GM19438 (cell line): ENCODE data around the gene PAQR6.
"Not testable (repeated sequence)": the region's sequence is repeated elsewhere in the genome, so short reads cannot be mapped to it uniquely, and the experiment has no call there.

ENCODE experiments used
- ATAC-seq: cut with Tn5 transposase; IDR thresholded peaks from one replicate; pipeline ENCODE4 v1.9.1; 2021; ENCODE audit warnings: low read depth; ENCODE audit not compliant: unreplicated experiment

Gene PAQR6

DNA sequence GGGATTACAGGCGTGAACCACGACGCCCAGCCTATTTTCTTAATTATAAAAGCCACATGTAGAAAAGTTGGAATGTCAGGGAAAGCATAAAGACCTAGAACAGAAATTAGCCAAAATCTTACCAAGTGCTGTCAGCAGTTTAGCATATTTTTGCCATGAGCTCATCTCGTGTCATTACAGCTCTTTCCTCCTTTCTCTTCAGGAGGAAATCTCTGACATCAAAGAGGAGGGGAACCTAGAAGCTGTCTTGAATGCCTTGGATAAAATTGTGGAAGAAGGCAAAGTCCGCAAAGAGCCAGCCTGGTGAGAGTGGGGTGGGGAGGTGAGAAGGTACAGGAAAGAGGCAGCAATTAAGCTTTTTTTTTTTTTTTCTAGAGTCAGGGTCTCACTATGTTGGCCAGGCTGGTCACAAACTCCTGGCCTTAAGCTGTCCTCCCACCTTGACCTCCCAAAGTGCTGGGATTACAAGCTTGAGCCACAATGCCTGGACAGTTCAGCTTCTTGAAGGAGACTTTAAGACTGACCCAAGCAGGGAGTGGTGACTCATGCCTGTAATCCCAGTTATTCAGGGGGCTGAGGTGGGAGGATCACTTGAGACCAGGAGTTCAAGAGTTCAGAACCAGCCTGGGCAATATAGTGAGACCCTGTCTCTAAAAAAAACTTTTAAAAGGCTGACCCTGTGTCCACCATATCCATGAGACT is 14.3 kb downstream of the PAQR6 start:
- no peak for ATAC-seq

DNA sequence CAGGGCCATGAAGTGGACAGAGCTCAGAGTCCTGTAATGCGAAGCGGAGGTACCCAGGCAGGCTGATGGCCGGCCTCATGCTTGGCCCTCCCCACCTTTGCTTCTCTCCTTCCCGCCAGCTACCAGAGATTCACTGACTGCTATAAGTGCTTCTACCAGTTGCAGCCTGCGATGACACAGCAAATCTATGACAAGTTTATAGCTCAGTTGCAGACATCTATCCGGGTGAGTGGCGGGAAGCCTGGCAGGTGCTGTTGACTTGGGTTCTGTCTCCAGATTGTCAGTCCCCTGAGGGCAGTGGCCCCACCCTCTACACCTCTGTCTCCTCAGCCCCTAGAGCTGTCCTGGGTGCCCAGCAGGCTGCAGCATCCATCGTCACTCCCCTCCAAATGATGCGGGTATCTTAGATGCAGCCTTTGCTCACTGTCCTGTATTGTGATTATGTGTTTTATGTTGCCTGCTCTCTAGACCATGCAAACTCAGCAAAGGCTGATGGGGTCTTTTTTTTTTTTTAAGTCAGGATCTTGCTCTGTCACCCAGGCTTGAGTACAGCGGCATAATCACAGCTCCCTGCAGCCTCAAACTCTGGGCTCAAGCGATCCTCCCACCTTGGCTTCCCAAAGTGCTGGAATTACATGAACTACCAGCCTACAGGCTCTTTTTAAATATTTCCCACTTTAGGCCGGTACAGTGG is 15.5 kb downstream of the PAQR6 start:
- no peak for ATAC-seq

DNA sequence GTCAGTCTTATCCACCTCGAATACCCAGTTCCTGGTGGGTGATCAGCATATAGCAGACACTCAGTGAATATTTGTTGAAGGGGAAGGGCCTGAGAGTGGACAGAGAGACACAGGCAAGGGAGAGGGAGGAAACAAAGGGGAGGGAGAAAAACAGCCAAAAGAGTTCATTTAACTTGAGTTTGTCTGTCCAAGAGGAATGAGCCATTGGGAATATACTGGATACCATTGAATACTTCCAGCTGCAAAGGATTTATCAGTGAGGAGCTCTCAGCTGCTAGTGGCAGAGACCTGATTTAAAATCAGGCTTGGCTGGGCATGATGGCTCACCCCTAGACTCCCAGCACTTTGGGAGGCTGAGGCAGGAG is 17.4 kb downstream of the PAQR6 start:
- ATAC-seq = no peak

DNA sequence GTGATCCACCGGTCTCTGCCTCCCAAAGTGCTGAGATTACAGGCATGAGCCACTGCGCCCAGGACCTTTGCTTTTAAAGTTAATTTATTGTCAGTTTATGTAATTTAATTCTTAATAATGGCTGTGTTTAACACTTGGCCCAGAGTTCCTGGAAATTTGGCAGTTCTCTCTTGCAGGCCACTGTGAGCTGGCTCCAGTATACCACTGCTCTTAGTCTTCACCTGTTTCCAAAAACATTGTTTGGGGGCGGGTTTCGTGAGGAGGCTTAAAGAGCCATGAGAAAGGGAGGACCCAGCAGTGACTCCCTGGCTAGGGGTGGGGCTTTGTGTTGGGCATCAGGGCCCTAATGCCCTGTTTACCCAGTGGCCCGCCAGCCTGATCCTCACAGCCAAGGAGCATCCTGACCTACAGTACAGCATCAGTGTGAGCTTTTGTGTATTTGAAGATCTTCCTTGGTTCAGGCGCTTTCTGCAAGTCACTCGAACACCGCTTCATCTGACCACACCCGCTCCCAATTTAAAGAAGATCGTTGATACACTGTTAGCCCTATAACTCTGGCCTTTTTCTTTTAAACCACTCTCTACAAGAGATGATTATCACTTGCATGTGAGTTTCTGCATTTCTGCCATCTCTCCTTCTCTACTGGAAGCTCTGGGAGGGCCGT is 17.9 kb downstream of the PAQR6 start:
- no peak for ATAC-seq

DNA sequence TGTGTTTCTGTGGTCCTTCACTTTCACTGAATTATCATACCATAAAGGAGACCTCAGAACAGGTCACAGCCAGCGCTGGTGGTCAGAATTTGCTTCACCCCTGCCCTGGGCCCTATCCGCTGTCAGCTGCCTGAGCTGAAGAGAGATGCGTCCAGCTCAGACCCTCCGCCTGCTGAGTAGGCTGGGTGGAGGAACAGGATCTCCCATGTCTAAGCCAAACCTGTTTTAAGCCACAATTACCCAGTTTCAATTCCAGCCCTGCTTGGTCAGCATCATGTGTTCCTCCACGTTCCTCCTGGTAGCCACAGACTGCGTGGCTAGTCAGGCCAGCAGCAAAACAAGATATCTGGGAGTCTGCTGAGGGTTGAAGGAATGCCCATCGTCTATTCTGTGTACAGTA is 19.4 kb downstream of the PAQR6 start:
- no peak for ATAC-seq

DNA sequence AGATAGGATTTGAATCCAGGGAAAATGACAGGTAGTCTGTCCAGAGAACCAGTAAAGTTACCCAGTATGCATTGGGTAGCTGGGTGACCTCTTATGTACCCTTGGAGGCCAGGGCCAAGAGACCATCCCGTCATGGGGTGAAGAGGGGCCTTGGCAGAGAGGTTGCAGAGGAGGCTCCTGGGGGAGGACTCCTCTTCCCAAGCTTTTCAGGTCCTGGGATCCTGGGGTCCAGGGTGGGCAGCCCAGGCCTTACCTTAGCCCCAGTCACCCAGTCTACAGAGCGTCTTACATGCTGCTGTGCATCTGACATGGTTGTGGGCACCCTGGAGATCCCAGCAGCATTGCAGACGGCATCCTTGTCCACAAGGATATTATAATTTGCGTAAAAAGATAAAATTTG is 21.1 kb downstream of the PAQR6 start:
- no peak for ATAC-seq

DNA sequence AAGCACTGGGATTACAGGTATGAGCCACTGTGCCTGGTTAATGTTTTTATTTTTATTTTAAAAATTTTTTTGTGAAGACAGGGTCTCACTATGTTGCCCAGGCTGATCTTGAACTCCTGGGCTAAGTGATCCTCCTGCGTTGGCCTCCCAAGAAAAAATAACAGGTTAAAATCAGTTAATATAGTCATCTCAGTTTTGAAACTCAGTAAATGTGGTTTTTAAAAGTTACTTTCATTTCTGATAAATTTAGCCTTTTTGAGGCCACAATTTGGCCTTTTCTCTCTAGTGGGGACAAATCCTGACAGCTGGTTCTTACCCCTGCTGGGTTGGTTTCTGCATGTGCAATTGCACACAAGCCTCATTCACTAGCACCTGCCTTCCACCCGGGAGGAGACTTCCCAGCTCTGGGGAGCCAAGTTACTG is 21.7 kb downstream of the PAQR6 start:
- peak; percentile 64 for ATAC-seq

DNA sequence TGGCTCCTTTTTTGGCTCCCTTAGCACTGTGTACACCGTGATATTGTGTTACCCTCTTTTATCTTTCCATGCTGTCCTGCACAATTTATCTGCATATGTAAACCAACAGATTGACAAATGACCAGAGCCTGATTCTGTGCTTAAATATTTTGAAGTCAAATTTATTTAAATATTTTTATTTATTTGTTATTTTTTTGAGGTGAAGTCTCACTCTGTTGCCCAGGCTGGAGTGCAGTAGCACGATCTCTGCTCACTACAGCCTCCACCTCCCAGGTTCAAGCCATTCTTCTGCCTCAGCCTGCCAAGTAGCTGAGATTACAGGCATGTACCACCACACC is 22.2 kb downstream of the PAQR6 start:
- ATAC-seq = peak; percentile 17

DNA sequence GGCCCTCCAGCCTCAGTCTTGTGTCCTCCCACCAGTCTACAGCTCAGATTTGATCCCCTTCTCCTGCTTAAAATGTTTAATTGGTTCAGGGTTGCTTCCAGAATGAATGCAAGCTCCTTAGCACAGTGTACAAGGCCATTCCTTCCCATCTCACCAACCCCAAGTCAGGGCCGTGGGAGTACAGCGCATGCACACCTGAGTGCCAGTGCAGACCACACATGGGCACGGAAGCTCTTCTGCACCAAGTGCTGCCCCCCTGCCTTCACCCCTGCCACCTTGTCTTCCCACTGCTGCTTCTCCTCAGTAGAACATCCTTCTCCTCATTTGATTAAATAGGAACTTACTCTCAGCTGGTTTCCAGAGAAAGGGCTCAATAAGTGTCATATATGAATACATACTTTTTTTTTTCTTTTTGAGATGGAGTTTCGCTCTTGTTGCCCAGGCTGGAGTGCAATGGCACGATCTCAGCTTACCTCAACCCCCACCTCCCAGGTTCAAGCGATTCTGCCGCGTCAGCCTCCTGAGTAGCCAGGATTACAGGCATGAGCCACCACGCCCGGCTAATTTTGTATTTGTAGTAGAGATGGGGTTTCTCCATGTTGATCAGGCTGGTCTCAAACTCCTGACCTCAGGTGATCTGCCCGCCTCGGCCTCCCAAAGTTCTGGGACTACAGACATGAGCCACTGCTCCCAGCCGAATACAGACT is 25.7 kb downstream of the PAQR6 start:
- no peak for ATAC-seq

DNA sequence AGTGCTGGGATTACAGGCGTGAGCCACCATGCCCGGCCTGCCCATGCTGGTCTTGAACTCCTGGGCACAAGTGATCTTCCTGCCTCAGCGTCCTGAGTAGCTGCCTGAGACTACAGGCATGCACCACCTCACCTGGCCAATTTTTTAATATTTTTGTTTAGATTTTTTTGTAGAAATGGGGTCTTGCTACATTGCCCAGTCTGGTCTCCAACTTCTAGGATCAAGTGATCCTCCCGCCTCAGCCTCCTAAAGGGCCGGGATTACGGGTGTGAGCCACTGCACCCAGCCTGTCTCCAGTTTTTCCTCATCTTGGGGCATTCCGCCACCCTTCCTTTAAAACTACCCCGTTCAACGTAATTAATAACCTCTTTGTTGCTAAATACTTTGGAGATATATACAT is 27.6 kb downstream of the PAQR6 start:
- no peak for ATAC-seq

DNA sequence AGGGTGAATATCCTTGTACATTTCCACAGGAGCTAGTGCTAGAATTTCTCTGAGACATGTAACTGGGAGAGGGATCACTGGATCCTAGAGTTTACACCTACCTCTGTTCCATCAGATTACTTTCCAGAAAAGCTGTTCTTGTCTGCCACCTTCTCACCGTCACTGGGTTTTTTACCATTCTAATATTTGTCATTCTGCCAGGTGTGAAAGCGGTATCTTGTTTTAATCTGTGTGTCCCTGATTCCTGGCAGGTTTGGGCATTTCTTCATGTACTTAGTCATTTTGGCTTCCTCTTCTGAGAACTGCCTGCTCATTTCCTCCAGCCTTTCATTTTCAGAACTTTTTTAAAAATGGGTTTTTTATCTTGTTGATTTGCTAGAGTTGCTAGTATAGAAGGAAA is 30.0 kb downstream of the PAQR6 start:
- ATAC-seq = no peak

DNA sequence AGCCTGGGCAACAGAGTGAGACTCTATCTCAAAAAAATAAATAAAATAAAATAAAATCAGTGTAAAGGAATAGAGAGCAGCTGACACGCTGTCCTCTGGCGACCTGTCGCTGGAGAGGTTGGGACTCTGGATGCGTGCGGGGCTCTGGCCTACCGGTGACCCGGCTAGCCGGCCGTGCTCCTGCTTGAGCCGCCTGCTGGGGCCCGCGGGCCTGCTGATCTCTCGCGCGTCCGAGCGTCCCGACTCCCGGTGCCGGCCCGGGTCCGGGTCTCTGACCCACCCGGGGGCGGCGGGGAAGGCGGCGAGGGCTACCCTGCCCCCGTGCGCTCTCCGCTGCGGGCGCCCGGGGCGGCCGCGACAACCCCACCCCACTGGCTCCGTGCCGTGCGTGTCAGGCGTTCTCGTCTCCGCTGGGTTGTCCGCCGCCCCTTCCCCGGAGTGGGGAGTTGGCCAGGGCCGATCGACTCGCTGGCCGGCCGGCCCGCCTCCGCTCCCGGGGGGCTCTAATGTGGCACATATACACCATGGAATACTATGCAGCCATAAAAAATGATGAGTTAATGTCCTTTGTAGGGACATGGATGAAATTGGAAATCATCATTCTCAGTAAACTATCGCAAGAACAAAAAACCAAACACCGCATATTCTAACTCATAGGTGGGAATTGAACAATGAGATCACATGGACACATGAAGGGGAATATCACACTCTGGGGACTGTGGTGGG is 31.3 kb downstream of the PAQR6 start:
- not testable (repeated sequence) for ATAC-seq

DNA sequence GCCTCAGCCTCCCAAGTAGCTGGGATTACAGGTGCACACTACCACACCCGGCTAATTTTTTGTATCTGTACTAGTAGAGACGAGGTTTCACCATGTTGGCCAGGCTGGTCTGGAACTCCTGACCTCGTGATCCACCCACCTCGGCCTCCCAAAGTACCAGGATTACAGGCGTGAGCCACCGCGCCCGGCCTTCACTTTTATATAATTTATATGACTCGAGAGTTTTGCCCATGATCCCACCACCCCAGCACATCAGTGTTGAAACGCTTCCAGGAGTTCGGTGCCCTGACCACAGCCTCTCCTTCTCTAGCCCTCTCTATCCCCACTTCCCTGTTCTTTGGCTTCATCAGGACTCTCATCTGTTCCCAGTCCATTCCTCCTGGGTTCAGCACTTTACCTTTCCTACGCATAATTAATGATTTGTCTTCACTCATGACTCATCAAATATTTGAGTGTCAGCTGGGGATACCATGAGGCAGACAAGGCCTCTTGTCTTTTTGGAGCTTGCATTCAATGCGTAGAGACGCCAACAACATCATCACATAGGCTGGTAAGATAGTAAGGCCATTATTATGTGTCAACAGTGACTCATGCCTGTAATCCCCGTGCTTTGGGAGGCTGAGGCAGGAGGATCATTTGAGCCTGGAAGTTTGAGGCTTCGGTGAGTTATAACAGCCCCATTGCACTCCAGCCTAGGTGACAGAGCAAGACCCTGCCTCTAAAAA is 33.7 kb downstream of the PAQR6 start:
- ATAC-seq = no peak

DNA sequence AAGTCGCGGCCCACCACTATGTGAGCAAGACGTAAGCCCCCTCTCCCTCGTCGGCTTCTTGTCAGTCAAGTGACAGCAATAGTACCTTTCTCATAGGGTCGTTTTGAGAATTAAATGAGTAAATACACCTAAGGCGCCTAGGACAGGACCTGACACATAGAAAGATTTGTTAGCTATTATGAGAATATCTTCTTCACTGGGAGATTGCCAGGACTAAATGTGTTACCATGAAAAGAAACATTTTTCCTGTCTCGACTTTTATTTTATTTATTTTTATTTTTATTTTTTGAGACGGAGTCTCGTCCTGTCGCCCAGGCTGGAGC is 34.3 kb downstream of the PAQR6 start:
- no peak for ATAC-seq

DNA sequence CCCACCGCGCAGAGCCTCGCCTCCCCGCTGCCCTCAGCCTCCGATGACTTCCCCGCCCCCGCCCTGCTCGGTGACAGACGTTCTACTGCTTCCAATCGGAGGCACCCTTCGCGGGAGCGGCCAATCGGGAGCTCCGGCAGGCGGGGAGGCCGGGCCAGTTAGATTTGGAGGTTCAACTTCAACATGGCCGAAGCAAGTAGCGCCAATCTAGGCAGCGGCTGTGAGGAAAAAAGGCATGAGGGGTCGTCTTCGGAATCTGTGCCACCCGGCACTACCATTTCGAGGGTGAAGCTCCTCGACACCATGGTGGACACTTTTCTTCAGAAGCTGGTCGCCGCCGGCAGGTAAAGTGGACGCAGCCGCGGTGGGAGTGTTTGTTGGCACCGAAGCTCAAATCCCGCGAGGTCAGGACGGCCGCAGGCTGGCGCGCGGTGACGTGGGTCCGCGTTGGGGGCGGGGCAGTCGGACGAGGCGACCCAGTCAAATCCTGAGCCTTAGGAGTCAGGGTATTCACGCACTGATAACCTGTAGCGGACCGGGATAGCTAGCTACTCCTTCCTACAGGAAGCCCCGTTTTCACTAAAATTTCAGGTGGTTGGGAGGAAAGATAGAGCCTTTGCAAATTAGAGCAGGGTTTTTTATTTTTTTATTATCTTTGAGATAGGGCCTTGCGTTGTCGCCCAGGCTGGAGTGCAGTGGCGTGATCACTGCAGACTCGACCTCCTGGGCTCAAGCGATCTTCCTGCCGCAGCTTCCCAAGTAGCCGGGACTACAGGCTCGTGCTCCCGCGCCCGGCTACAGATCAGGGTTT is 34.8 kb downstream of the PAQR6 start, which contains the start of gene PMF1:
Gene PMF1 (plus strand): TSS at position 175 of the 811 bp plus-strand sequence. CDS start 9 bp downstream, at position 184.
- peak; percentile 93 for ATAC-seq

DNA sequence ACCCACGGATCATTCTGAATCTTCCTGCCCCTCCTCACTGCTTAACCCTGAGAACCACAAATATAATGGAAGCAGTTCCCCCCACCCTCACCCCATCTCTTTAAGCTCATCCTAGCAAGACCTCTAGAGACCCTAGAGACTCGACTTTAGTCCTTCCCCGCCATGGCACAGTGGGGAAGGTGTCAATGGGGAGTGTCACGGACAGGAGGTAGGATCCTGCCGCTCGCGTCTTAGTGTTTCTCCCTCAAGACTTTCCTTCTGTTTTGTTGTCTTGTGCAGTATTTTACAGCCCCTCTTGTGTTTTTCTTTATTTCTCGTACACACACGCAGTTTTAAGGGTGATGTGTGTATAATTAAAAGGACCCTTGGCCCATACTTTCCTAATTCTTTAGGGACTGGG is 35.7 kb downstream of the PAQR6 start:
- ATAC-seq = no peak

DNA sequence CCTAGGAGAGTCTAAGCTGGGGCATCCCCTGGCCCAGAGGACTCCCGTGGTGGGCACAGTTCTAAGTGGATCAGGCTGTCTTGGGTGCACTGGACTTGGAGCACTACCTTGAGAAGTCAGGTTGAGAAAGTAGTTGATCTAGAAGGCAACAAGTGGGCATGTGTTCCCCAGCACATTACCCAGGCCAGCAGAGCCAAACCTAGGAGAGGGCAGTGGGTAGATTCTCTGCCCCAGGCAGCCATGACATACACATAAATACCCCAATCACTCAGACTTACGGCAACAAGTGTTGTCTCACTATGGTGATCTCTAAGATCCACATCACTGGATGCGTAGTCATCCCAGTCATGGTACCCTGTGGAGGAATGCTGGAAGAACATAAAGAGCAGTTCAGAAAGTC is 36.6 kb downstream of the PAQR6 start:
- no peak for ATAC-seq

DNA sequence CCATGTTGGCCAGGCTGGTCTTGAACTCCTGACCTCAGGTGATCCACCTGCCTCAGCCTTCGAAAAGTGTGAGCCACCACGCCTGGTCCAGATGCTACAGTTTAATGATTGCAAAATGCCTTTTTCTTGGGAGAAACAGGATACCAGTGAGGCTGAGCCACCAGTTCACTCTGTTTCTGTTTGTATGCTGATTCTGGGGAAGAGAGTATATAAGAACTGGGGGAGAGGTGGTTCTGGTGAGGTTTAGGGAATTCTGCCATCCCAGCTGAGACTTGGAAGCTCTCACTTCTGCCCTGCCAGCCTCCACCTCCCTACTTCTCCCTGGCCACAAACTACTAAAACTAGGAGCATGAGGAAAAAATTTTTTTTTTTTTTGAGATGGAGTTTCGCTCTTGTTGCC is 43.2 kb downstream of the PAQR6 start:
- no peak for ATAC-seq

DNA sequence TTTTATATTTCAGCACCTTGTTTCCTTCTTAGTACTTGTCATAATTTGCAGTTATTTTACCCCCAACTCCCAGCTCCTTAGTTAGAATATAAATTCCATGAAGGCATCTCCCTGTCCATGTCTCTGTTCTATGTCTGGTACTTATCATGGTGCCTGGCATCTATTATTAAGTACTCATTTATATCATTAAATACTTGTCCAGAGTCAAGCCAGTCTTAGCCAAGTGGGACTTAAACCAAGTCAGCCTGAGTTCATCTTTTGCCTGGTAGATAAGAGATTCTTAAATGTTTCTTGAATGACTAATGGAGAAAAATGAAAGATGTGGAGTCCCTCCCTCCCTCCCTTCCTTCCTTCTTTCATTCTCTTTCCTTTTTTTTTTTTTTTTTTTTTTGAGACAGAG is 44.5 kb downstream of the PAQR6 start:
- ATAC-seq = no peak
